Neural cell (in vitro differentiated cells): Measurements from ENCODE around the gene DARS1.

Experiments
- CTCF ChIP-seq: fragments of 450-650 bp; IDR thresholded peaks from 2 replicates; pipeline ENCODE4 v1.5.1; 2014; ENCODE audit warnings: antibody characterized with exemption, mild to moderate bottlenecking, moderate library complexity; ENCODE audit not compliant: poor library complexity, severe bottlenecking
- EP300 ChIP-seq: fragments of 450-650 bp; conservative IDR thresholded peaks from 2 replicates; pipeline ENCODE4 v1.6.1; 2014; ENCODE audit warnings: antibody characterized with exemption, mild to moderate bottlenecking, moderate library complexity; ENCODE audit not compliant: poor library complexity, severe bottlenecking
- EZH2 ChIP-seq: fragments of 200-600, 300-800 bp; shearing (Covaris generic), sonication (generic); IDR thresholded peaks from 2 replicates; pipeline ENCODE4 v1.6.1; 2014; ENCODE audit warnings: antibody characterized with exemption, low read length, borderline replicate concordance, mild to moderate bottlenecking; ENCODE audit not compliant: insufficient read depth, poor library complexity, severe bottlenecking

GRCh38 chr2:136020831-136021230 lies 35.4 kb upstream of the DARS1 start:
- TF ChIP-seq CTCF: no peak
- no peak for TF ChIP-seq EP300
- no peak for TF ChIP-seq EZH2
